AG04449 (cell line): ENCODE results near the gene TRMT1.

ENCODE experiments used
- CTCF ChIA-PET: fragments of 350-600 bp; formaldehyde crosslinking; extraction: SDS; loops from one replicate; lab custom pipeline; 2021; ENCODE audit warnings: antibody characterized with exemption; lab: Yijun Ruan, JAX
- POLR2A ChIA-PET: fragments of 400-600, 350-600 bp; formaldehyde crosslinking; extraction: SDS; loops from one replicate; lab custom pipeline; 2020; ENCODE audit warnings: antibody characterized with exemption, inconsistent platforms; lab: Yijun Ruan, JAX
- DNase-seq: peaks from one replicate; pipeline ENCODE4 v3.0.0-alpha.2; 2010; ENCODE audit warnings: low read depth, low spot score
- H3K4me3 ChIP-seq: 2 replicates; pipeline ENCODE4 v1.5.1; 2011; ENCODE audit warnings: low read depth, mild to moderate bottlenecking, control low read depth, low read length
- TF ChIP-seq, protein P1 (sequence below): IDR thresholded peaks from one replicate; pipeline ENCODE4 v1.5.1; 2011; ENCODE audit warnings: mild to moderate bottlenecking, moderate library complexity, low read length, control low read depth, inconsistent platforms; ENCODE audit not compliant: insufficient read depth; ENCODE audit errors: missing control alignments

TRMT1 gene

GRCh38 chr19:13069415-13070359, 46.9 kb downstream of the TRMT1 start:
- H3K4me3 ChIP-seq = no peak overlapping the region
- DNase-seq = no peak
- ChIA-PET POLR2A (no interaction called here), CTCF (interaction anchor here (1.0 to 30.9 kb wide), 9 partner anchors 9 to 104 kb away, joined by 3 to 550 read pairs (median 12); no protein-coding TSS in a partner anchor)
- TF ChIP-seq, protein P1, sequence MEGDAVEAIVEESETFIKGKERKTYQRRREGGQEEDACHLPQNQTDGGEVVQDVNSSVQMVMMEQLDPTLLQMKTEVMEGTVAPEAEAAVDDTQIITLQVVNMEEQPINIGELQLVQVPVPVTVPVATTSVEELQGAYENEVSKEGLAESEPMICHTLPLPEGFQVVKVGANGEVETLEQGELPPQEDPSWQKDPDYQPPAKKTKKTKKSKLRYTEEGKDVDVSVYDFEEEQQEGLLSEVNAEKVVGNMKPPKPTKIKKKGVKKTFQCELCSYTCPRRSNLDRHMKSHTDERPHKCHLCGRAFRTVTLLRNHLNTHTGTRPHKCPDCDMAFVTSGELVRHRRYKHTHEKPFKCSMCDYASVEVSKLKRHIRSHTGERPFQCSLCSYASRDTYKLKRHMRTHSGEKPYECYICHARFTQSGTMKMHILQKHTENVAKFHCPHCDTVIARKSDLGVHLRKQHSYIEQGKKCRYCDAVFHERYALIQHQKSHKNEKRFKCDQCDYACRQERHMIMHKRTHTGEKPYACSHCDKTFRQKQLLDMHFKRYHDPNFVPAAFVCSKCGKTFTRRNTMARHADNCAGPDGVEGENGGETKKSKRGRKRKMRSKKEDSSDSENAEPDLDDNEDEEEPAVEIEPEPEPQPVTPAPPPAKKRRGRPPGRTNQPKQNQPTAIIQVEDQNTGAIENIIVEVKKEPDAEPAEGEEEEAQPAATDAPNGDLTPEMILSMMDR = no peak

DNA sequence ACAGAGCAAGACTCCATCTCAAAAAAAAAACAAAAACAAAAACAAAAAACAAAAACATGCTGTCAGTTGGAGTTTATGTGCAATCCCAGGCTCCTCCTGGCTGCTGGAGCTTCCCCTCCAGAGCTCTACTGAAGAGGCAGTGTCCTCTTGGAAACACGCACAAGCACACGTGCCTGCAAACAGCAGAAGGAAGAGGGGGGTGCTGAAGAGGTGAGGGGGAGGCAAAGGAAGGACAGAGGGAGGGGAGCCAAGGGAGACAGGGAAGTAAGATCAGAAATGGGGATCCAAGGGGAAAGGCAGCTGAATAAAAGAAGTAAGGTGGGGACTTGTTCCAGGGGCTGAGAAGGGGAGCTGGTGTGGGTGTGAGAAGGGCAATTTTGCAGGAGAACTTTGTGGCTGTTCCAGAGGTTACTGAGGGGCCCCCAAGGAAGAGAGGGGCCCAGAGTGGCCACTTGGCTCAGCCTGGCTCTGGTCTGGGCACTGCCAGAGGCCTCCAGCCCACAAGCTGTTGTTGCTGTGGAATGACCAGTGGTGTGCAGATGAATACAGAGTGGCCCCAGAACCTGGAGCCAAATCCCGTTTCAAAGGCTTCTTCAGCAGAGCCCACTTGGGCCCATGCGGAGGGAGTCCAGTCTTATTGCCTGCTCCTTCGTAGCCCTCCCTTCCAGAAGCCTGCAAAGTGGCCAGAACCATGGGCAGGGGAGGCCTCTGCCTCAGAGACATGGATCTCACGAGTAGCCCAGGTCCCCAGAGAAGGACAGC, 48.3 kb downstream of the TRMT1 start:
- CTCF ChIA-PET = interaction anchor here (0.9 to 30.9 kb wide), 10 partner anchors 10 to 103 kb away, joined by 3 to 550 read pairs (median 4); no protein-coding TSS in a partner anchor
- POLR2A ChIA-PET = interaction anchor here (0.6 to 1.5 kb wide), 3 partner anchors 14 to 242 kb away, joined by 3 to 5 read pairs (median 4); no protein-coding TSS in a partner anchor
- TF ChIP-seq, protein P1 = no peak
- no peak overlapping the region for H3K4me3 ChIP-seq
- no peak for DNase-seq

DNA sequence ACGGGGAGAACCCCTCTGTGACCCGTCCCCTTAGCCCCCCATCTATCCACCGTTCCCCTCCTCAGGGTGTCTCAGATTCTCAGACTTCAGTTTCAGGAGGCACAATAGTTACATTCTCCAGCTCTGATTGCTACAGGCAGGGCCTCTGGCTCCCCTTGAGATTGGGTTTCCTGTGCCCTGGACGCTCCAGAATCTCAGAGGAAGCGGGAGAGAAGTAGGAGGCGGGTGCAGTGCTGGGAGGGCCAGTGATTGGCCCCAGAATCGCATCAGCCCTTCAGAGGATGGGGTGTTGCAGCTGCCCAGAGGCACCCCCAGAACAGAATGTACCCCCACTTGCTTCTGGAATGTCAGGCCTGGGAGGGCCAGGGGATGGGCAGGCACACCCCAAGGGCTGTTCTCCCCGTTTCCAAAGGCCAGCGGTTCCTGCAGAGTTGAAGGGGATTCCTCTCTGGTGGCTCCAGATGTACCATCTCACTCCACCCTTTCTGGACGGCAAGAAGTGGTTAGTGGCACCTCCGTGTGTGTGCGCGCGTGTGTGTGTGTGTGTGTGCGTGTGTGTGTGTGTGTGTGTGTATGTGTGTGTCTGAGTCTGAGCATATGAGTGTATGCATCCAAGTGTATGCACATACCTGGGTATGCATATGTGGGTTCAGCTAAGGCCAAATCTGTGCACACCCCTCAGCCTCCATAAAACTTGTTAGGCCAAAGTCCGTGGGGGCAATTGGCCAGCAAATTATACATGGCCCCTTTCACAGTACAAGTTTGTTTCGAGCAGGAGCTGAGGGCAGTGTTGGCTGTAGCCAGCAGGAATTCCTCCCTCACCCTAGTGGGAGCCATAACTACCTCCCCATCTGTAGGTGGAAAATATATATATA, 49.4 kb downstream of the TRMT1 start:
- no peak for DNase-seq
- POLR2A ChIA-PET = interaction anchor here (0.7 to 1.5 kb wide), 2 partner anchors 13 to 241 kb away, joined by 3 to 5 read pairs; no protein-coding TSS in a partner anchor
- no peak overlapping the region for H3K4me3 ChIP-seq
- CTCF ChIA-PET = interaction anchor here (1.1 to 30.9 kb wide), 9 partner anchors 9 to 102 kb away, joined by 3 to 550 read pairs (median 5); no protein-coding TSS in a partner anchor
- TF ChIP-seq, protein P1 = no peak

GRCh38 chr19:13066226-13066625, 50.3 kb downstream of the TRMT1 start:
- DNase-seq = no peak

GRCh38 chr19:13064092-13064489, 52.4 kb downstream of the TRMT1 start:
- ChIA-PET CTCF (interaction anchor here (0.7 to 22.5 kb wide), 8 partner anchors 9 to 99 kb away, joined by 3 to 550 read pairs (median 34); no protein-coding TSS in a partner anchor), POLR2A (no interaction called here)
- DNase-seq = no peak
- H3K4me3 ChIP-seq = no peak overlapping the region
- TF ChIP-seq, protein P1 = no peak

More at GRCh38 chr19:13066226-13066625, 50.3 kb downstream of the TRMT1 start:
- POLR2A ChIA-PET = no interaction called here
- TF ChIP-seq, protein P1 = no peak
- CTCF ChIA-PET = interaction anchor here (1.5 to 22.5 kb wide), 5 partner anchors 16 to 101 kb away, joined by 4 to 550 read pairs (median 427); no protein-coding TSS in a partner anchor
- no peak overlapping the region for H3K4me3 ChIP-seq
